Stimulated activated CD8-positive, alpha-beta memory T cell treated with anti-CD3 and anti-CD28 coated beads, Interleukin-7, amount 100 ng/mL, for 48 hours (primary cell): Measurements from ENCODE around the gene MCAT.
A peak's percentile ranks its signal among the peaks of the same experiment; 100 is the strongest.

ENCODE experiments used
- DNase-seq, 2 donors: peaks; one replicate each; pipeline ENCODE4 v3.0.0-alpha.2; 2020; ENCODE audit warnings: low read depth in 1 of 2; ENCODE audit errors: extremely low read depth in 1 of 2

Gene MCAT

DNA sequence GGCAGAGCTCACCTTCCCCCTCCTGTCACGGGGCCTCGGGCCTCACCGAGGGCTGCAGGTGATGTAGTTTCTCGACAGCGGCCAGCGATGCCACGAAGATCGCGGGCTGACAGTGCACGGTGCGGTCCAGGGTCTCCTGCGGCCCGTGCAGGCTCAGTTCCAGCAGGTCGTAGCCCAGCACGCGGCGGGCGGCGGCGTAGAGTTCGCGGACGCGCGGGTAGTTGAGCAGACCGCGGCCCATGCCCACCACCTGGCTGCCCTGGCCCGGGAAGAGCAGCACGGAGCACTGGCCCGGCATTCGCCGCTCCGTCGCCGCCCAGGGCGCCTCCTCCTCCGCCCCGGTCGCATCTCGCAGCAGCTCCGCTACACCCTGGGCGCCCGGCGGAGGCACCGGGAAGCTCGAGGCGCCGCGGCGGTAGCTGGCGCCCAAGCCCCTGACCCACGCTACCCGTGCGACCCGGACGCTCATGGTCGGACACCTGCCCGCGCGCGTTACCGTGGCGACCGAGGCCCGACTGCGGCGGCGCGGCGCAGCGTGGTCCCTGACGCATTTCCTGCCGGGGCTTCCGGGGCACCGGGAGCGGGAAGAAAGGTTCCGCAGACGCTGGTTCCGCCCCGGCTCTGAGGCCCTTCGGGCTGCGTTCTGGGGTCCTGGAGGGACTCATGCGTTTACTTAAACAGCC, at the start of gene MCAT:
TSS of gene MCAT (minus strand) at position 519 of the 683 bp plus-strand sequence. CDS start at position 469, 50 bp downstream.
- DNase-seq: peak; percentile 69 to 74

GRCh38 chr22:43191831-43192230, 48.6 kb upstream of the MCAT start:
- no peak for DNase-seq

DNA sequence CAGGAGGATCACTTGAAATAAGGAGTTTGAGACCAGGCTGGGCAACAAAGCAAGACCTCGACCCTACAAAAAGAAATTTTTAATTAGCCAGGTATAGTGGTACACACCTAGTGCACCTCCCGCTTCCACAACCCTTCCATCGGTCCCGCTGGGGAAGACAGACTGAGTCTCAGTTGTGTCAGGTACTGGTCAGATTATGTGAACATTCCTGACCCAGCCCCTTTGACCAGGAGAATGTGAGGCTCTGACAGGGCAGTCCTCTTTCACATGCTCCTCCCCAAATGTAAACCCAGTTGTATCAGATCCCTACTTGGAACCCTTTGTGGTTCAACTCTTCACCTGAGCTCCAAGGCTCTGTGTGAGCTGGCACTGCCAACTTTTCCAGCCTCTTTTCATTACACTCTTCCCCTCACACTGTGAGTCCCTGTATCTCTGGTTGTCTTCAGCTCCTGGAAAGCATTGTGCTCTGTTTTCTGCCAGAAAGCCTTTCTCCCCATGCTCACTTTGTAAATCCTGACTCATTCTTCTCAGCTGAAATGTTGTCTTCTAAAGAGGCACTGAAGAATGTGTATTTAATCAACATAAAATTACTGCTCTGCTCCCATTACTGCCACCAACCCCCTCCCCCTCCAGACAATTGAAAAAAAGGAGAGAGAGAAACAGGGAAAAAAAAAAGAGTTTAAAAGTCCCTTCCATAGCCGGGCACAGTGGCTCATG, 45.8 kb upstream of the MCAT start:
- no peak for DNase-seq

- peak; percentile 94 to 95 for DNase-seq
Observed at GRCh38 chr22:43187171-43188099, 44.2 kb upstream of the MCAT start.

- peak; percentile 23 to 33 for DNase-seq
Observed at GRCh38 chr22:43186272-43187170, 43.3 kb upstream of the MCAT start, which contains the start of gene TTLL12. TTLL12 (minus strand) TSS chr22:43187134; CDS start chr22:43187069, 65 bp downstream.

- DNase-seq: no peak
Observed at GRCh38 chr22:43185860-43186261, 42.7 kb upstream of the MCAT start.

- DNase-seq: no peak
Observed at GRCh38 chr22:43183496-43184277, 40.5 kb upstream of the MCAT start.

- no peak for DNase-seq
Observed at GRCh38 chr22:43182726-43183125, 39.5 kb upstream of the MCAT start.

DNA sequence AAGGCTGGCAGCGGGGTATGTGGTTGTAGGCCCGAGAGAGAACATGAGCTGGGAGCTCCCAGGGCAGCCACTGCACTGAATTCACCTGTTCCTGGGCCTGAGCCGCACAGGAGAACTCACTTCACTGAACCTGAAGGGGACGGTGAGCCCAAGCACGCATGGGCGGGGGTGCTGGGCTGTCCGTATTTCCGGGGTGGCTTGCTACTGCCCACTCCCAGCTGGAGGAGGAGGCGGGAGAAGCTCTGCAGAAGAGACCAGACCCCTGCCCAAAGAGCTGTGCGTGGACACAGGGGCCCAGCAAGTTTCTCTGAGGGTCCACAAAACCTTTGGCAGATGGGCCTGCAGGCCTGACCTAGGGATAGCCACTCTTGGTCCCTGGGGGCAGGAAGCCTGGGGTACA, 38.9 kb upstream of the MCAT start:
- no peak for DNase-seq

DNA sequence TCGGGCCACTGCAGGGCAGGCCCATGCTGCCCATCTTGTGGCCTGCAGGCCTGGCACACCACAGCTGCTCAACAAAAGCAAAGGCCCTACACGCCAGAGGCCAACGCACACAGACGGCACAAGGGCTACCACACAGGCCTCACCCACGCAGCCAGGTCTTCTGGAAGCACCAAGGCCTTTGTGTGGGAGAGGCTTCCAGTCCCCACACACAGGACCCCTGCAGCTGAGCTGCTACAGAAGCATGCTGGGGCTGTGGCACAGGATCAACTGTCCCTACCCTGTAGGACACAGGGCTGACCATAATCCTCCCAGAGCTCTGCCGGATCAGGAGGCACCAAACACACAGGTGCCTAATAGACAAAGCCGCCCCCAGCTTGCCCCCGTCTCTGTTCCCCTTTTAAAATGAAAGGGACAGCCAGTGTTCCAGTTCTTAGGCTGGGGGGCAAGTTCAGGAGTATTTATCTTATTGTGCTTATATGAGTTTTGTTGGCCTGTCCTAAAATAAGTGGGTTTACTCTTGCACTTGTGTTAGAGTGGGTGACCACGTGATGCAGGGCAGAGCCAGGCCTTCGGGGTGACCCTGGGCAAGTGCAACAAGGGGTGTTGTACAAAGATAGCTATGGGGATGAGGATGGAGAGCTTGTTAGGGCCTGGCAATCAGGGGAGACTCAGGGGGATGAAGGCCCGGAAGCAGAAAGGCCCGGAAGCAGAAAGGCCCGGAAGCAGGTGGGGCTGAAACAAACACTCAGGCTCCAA, 38.3 kb upstream of the MCAT start:
- DNase-seq: no peak

GRCh38 chr22:43180670-43181069, 37.5 kb upstream of the MCAT start:
- no peak for DNase-seq

GRCh38 chr22:43179911-43180195, 36.7 kb upstream of the MCAT start:
- no peak for DNase-seq

DNA sequence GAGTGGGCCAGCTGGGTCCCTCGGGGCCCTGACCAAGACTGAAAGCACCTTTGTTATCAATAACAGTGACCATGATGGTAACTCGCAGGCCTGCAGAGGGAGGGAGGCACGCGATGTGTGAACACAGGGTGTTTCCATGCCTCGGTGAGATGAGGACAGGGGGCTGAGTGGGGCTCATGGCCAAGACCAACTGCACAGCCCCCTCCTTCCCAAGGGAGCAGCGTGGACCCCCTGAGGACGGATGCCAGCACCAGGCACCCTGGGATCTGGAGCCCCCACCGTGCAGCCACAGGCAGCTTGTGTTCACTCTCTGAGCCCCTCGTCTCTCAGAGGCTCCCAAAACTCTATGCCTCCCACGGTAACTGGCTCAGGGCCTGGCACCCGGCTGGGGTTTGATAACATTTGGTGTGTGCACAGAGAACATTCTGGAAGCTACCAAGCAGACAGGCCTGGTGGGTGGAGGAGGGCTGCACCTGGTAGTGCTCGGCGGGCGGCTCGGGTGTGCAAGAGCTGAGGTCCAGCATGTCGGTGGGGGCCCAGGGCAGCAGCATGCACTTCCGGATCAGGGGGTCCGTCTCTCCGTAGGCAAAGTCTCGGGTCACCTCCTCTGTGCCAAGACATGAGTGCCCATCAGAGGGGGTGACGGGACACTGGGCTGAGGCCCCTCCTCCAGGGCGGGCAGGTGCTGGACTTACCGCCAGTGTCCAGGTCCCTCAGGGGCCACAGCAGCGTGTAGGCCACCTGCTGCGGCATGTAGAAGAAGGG, 36.1 kb upstream of the MCAT start:
- DNase-seq: no peak

DNA sequence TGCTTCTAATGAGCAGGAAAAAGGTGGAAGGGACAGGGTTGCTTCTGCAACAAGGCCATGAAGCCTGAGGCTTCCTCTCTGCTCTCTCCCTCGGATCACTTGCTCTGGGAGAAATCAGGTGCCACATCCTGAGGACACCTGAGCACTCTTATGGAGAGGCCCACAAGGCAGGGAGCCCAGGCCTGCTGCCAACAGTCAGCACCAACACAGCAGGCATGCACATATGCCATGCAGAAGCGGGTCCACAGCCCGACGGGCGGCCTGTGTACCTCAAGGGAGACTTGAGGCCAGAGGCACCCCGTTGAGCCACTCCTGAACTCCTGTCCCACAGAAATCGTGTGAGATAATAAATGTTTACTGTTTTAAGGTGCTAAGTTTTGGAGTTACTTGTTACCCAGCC, 34.3 kb upstream of the MCAT start:
- DNase-seq: no peak

- DNase-seq: no peak
Observed at GRCh38 chr22:43176090-43176489, 32.9 kb upstream of the MCAT start.

DNA sequence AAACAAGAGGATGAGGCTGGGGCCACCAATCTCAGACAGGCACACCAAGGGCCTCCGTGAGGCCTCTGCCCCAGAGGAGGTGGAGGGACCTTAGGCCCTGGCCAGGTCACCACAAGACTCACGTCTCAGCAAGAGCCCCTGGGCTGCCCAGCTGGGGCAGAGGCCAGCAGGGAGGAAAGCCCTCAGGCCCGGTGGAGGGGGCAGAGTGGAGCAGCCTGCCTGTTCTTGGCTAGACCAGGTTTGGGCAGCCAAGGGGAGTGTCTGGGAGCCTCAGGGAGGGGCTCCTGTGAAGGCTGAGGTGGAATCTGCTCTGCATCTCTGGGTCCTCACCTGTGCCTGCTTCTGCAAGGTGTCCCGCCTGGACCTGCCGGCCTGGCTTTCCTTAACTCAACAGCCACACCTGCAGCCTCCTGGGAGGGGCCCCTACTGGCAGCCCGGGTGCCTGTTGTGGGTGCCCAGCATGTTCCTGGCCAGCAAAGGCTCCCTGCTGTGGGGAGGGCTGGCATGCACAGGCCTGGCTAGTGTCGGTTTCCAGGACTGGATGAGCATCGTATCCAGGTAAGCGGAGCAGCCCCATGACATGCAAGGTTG, 31.8 kb upstream of the MCAT start:
- no peak for DNase-seq

GRCh38 chr22:43173976-43174720, 30.9 kb upstream of the MCAT start:
- no peak for DNase-seq
